Measurements from ENCODE around the gene PLSCR2.

GRCh38 chr3:146395164-146395563 lies 74.2 kb downstream of the PLSCR2 start:
- TF ChIP-seq CTCF (optimal IDR thresholded peaks at IDR 0.05 in 1 of 3, IDR thresholded peaks at IDR 0.05 in 1 of 3, conservative IDR thresholded peaks at IDR 0.05 in 1 of 3; ENCODE audit: extremely low read depth in 1 of 3, insufficient read depth in 2 of 3, low read length in 3 of 3) = no peak
- TF ChIP-seq EZH2 (IDR thresholded peaks at IDR 0.05; ENCODE audit: low read length) = no peak
